HG02938 (cell line): ENCODE measurements around the gene FOXD3.

Experiments
- ATAC-seq: cut with Tn5 transposase; IDR thresholded peaks from one replicate; pipeline ENCODE4 v1.9.1; 2021; ENCODE audit warnings: mild to moderate bottlenecking, moderate library complexity; ENCODE audit not compliant: unreplicated experiment

The FOXD3 gene

DNA sequence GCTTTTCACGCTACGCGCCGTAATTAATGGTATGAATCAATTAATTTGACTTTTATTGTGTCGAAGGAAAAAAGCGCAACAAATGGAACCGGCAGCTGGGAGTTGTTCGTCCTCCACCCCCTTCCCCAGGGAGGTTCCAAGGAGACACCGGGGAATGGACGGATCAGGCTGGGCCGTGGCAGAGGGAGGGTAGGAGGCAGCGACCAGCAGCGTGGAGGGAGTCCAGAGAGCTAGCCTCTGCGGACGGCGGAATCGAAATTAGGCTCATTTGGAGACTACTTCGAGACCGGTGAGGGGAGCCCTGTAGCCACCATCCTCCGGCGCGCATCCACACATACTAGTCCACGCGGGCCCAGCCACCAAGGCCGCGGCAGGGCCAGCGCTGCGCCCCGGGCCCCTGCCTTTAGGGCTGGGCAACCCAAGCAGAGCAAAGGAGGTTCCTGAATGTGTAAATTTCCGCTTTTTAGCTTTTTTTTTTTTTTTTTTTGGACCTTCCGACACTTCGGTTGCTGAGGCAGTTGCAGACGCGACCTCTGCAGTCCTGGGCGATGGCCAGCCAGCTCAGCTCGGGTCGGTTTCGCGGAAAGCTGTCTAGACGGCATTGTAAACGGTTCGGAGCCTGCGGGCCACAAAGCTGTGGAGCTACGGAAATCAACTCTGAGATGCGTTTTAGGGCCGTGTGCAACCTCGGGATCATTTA lies 2.2 kb upstream of the FOXD3 start:
- no peak for ATAC-seq

DNA sequence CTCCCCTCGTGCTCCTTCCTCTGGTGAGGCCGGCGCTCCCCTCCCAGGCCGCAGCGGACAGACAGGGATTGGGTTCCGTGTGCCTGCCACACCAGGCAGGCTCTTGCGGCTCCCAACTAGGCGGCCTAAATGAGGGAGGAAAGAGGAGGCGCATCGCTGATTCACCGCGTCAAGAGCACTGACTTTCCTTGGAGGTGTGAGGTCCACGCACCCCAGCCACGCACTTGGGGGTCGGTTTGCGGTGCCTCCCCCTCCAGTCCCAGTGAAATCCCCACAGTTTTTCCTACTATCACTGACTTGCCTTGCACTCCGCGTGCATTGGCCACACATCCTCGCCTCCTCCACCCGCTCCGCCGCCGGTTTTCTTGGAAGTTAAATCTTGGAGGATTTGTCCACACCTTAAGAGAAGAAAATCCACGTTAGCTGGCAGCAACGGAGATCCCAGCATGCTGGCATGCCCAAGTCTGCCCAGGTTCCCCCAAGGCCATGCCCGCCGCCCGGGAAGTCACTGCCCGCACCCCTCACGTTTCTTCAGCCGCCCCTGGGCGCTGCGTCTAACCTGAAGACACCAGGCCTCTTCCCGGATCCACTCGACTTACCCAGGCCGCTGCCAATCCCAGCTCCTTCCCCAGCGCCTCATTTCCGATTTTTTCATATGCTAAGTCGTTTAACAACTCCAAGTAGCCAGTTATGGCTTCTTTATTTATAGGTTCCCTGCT lies 1.1 kb upstream of the FOXD3 start:
- no peak for ATAC-seq

DNA sequence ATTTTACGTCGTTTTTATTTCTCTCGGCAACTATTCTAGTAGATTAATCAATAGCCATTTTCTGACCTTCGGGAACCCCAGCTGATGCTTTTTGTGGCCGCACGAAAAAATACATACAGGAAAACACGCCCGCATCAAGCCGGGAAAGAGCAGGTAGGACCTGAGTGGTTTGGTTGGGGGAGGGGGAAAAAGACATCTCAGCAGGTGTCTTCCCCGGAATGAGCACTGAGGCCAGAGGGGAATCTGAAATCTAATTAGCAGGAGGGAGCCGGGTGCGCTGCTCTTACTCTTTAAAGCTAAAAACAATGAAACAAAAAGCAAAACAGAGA lies 618 bp upstream of the FOXD3 start:
- no peak for ATAC-seq

DNA sequence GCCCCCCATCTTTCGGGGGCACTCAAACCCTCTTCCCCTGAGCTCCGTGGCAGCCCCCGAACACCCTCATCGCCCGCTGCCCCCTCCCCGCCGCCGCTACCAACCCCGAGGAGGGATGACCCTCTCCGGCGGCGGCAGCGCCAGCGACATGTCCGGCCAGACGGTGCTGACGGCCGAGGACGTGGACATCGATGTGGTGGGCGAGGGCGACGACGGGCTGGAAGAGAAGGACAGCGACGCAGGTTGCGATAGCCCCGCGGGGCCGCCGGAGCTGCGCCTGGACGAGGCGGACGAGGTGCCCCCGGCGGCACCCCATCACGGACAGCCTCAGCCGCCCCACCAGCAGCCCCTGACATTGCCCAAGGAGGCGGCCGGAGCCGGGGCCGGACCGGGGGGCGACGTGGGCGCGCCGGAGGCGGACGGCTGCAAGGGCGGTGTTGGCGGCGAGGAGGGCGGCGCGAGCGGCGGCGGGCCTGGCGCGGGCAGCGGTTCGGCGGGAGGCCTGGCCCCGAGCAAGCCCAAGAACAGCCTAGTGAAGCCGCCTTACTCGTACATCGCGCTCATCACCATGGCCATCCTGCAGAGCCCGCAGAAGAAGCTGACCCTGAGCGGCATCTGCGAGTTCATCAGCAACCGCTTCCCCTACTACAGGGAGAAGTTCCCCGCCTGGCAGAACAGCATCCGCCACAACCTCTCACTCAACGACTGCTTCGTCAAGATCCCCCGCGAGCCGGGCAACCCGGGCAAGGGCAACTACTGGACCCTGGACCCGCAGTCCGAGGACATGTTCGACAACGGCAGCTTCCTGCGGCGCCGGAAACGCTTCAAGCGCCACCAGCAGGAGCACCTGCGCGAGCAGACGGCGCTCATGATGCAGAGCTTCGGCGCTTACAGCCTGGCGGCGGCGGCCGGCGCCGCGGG lies 837 bp downstream of the FOXD3 start:
- ATAC-seq = no peak

DNA sequence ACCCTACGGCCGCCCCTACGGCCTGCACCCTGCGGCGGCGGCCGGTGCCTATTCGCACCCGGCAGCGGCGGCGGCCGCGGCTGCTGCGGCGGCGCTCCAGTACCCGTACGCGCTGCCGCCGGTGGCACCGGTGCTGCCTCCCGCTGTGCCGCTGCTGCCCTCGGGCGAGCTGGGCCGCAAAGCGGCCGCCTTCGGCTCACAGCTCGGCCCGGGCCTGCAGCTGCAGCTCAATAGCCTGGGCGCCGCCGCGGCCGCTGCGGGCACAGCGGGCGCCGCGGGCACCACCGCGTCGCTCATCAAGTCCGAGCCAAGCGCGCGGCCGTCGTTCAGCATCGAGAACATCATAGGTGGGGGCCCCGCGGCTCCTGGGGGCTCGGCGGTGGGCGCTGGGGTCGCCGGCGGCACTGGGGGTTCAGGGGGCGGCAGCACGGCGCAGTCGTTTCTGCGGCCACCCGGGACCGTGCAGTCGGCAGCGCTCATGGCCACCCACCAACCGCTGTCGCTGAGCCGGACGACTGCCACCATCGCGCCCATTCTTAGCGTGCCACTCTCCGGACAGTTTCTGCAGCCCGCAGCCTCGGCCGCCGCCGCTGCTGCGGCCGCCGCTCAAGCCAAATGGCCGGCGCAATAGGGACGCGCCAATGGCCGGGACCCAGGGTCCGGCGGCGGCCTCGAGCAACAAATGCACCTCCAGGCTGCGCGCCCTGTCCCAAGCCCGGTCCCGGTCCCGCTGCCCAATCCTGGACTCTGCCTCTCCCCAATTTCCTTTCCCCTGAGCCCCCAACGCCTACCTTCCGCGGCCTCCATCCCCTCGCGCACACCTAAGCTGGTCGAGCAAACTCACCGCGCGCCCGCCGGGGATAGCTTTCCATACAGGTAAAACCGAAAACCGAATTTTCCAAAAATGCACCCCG lies 1.8 kb downstream of the FOXD3 start:
- no peak for ATAC-seq

DNA sequence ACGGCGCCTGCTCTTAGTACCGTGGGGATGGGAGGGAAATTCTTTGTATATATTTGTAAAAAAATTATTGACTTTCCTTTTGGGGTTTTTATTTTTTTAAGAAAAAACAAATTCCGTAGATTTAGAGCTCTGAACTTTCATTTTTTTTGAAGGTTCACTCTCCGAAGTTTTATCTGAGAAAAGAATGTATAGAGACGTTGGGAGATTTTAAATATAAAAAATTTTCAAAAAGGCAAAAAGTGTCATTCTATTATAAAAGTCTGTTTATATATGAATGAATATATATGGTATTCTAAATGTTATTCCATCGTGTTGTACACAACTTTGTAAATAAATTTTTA lies 2.4 kb downstream of the FOXD3 start:
- ATAC-seq = no peak

DNA sequence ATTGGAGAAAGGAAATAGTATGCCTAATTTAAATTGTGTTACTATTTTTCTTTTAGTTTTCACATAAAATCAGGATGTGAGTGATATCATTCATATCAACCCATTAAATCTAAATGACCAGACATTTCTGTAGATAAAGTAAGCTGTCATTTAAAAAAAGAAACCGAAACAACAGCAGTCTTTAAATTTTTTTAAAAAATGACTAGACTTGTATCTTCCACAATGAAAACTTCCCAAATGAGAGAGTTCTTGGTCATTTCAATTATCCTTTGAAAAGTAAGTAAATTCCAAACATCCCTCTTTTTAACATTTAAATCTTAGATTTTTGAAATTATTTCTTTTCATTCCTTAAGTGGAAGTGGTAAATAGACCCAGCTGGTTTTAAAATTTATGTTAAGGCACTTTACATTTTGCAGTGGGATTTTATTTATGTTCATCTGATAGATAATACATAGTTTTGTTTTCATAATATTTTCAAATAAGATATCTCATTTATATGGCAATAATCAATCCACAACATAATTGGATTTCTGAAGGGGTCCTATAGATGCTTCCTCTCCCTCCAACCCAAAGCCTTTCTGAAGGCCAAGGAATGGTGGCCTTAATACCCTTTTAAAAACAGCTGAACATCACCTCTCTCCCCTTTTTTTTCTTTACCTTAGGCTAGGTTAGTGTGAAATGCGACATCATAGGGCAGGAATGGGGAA lies 3.1 kb downstream of the FOXD3 start:
- ATAC-seq = no peak

DNA sequence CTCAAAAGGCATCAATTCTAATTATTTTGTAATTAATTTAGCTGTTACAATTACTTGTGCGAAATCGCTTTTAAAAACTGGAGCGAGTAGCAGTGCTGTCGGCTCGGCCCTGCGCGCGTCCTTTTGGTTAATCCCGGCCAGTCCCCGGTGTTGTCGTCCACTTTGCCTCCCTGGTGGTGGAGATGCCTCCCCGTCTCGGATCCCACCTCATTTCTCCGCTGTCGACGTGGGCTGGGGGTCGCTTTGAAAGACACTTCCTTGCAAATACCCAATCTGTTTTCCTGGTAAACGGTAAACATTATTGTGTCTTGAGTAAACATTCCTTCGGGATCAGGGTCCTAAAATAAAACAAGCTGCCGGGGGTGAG lies 3.7 kb downstream of the FOXD3 start:
- no peak for ATAC-seq

DNA sequence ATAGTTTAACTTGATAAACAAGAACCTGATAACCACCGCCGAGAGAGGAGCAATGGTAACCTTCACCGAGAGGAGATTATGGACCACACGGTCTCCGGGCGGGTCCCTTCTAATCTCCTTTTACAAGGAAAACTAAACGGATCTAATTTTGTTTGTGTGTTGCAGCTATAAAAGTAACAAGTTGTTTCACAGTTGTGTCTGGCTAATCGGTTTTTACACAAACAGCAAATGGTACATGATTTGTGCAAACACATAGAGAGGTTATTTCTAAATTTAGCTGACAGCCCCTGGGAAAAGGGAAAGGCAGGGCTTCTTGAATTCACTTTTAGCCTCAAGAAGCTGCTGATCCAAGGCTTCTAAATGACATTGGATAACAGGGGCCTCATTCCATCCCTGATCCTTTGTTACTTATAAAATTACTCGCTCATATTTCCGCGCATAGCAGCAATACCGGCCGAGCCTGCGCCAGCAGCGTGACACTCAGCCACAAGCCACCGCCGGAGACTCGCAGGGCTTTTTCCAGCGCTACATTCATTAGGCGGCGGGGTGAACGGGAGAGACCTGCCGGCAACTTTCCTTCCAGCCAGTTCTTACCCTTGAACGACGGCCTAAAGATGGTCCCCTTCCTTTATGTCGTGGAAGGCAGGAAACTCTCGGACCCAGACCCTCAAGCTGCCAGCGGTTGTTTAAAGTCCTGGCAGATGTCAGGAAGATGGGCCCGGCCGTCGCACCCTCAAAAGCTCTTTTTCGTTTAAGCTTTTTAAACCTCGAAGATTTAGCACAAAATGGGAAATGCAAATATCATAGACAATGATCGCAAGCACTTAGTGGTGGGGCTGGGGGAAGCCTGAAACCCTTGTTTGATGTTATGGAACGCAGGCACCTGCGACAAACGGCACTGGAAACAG lies 4.4 kb downstream of the FOXD3 start:
- no peak for ATAC-seq

DNA sequence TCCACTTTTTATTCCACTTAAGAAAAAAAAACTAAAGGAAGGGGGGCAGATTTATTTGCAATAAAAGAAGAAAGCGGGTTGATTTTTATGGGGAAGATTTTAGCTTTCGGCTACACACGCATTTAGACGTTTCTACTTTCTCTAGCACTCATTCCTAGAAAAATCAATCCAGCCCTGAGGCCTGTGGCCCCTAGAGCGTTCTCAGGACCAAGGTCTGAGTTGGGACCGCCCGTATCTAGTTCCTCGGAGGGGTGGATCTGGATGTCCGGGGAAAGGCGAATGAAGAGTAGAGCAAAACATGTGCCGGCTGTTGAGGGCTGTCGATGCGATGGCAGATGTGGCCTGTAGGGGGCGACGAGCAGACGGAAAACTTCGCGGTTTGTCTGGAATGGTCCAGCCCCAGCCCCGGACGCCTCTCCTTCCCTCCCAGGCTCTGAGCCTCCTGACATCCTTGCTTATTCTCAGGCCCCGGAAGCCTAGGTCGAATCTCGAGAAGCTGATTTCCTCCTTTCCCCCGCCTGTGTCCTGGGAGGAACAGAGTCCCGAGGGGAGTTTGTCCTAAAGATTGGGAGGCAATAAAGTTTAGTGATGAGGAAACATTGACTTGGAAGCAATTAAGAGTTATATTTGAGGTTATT lies 5.2 kb downstream of the FOXD3 start:
- peak; percentile 53 for ATAC-seq

DNA sequence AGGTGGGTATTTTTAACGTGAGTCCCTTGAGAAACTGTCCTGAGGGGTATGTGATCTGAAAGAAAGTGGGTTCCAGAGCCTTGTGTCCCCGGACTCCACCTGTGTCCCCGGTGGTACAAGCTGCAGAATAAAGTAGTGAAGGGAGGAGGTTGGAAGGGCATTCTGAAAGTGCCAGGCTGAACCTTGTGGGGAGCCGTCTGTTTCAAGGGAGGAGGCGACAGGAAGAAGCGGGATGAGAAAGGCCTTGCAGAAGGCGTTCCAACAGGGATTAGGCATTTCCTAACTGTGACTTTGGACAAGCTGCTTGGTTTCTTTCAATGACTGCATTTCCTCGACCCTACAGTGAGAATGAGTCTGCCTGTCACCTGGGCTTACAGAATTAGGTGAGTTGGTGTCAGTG lies 5.8 kb downstream of the FOXD3 start:
- no peak for ATAC-seq

DNA sequence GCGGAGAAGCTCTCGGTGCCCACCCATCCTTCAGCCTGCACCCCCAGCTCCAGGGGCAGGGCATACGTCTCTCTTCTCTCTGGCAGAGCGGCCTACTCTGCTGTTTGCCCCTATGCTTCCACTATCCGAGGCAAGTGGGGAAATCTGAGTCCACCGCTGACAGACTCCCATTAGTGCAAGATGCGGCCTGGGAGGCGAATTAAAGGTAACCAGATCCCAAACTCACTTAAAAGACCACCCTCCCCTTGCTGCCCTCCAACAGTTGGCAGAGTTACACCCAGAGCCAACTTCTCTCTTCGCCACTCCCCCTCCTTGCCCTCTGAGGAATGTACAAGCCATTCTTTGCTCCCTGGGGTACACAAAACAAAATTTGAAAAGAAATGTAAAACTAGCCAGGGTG lies 6.4 kb downstream of the FOXD3 start:
- no peak for ATAC-seq

DNA sequence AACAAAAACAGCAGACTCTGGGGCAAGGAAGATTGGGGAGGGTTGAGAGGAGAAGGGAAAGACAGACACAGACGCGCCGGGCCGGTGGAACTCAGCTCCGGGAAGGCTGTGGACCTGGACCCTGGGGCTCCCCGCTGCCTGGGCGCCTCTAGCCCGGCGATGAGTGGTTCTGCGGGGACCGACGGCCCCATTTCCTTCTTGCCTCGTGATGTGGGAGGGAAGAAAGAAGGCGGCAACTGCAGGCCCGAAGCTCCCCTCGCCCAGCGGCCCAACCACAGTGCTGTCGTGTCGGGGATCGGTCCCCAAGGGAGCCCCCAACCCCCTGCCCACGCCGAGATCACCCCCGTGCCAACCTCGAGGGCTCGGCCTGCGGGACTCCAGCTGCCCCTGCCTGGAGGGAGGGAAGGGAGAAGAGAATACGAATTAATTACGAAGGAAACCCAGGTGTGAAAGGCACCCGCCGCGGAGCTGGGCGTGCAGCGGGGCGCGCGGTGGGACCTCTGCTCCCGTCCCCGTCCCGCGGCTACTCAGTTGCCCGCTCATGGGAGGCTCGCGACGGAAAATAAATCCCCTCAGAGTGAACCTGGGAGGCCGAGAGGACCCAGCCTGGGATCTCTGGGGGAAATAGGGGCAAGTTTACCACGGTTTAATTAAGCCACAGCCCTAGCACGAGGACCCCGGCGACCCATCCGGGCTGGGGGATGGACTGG lies 7.4 kb downstream of the FOXD3 start:
- ATAC-seq = no peak

DNA sequence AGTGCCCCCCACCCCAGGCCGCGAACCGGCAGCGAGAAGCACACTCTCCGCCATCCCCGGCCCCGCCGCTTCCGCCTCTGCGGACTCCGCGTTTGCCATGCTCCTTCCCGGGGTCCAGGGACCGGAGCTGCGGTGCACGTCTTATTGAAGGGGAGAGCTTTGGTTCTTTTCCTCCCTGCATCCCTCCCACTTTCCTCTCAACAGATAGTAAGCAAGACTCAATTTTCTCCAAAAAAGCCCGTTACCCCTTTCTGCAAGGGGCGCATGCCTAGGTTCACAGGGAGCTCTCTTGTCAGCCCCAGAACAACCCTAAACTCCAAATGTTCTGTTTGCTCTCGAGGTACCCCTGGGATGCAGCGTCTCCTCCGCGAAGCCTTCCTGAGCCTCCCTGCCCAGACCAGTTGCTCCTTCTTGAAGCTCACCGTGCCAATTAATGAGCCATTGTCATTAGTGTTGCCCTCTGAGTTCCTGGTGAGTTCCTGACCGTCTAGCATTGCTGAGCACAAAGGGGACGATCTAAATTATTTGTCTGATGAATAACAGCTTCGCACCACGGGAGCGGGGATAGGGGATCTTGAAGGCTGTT lies 8.1 kb downstream of the FOXD3 start:
- no peak for ATAC-seq

DNA sequence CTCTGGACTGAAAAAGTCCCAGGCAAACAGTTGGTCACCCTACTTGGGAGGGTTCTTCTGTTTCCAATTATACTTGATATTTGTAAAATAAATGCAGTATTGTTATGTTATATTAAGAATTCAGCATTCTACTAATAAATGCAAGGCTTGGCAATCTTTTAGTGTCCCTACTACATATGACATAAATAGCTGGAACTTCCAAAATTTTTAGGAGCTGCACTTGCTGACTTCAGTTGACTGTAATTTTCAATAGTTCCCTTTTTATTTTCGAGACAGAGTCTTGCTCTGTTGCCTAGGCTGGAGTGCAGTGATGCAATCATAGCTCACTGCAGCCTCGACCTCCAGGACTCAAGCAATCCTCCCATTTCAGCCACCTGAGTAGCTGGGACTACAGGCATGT lies 20.0 kb downstream of the FOXD3 start:
- no peak for ATAC-seq

DNA sequence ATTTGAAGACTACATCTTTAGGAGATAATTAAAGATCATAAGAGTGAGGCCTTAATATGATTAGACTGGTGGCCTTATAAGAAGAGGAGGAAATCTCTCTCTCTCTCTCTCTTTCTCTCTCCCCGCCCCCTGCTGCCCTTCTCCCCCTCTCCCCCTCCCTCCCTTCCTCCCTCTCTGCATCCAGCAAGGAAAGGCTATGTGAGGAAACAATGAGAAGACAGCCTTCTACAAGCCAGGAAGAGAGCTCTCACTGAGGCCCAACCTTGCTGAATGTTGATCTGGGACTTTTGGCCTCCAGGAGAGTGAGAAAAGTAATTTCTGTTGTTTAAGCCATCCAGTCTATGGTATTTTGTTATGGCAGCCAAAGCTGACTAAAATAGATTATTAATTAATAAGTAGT lies 21.6 kb downstream of the FOXD3 start:
- no peak for ATAC-seq

DNA sequence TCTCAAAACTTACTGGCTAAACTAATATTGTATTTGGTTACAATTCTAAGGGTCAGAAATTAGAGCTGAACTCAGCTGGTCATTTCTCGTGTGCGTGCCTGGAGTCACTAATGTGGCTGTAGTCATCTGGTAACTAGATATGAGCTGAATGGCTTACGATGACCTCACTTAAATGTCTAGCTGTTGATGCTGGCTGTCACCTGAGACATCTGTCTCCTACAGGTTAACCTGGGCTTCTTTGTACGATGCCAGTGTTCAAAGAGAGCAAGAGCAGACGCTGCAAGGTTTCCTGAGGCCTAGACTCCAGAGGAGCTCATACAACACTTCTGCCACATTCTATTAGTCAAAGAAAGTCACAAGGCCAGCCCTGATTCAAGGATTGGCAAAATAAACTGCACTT lies 28.0 kb downstream of the FOXD3 start:
- no peak for ATAC-seq

DNA sequence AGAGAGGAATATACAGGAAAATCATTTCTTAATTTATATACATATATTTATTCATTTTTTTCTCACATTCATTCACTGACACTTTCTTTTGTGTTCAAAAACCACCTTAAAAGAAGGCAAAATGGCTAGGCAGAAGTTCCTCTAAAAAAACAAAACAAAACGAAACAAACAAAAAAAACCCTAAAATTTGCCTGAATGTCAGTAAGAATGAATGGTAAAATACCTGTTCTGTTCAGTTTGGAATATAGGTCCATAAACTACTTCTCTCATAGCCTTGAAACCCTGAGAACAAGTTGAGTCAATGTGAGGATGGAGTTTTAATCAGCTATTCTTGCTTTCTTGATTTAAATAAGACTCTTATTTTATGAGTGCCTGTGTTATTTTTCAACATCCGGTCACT lies 30.4 kb downstream of the FOXD3 start:
- ATAC-seq = no peak
